HL-60 (cell line): ENCODE results near the gene FBXO9.

Experiments used
- DNase-seq, 2 experiments: peaks; one replicate each; pipeline ENCODE4 v3.0.0-alpha.2; 2010 to 2020; ENCODE audit warnings: low read depth in 1 of 2, low spot score in 1 of 2
- H3K27ac ChIP-seq: fragments of 250-450 bp; sonication (Bioruptor Pico); replicated peaks from 2 replicates; pipeline ENCODE4 v1.5.1; 2020; ENCODE audit warnings: mild to moderate bottlenecking, moderate library complexity
- H3K27me3 ChIP-seq: fragments of 250-450 bp; sonication (Bioruptor Pico); 2 replicates; pipeline ENCODE4 v1.5.1; 2021; ENCODE audit warnings: mild to moderate bottlenecking, moderate library complexity; ENCODE audit not compliant: insufficient read depth, poor library complexity, severe bottlenecking
- H3K4me3 ChIP-seq: replicated peaks from 2 replicates; pipeline ENCODE4 v1.5.1; 2011; ENCODE audit warnings: mild to moderate bottlenecking, control low read depth, low read length; ENCODE audit not compliant: insufficient read depth
- CTCF ChIP-seq: IDR thresholded peaks from one replicate; pipeline ENCODE4 v1.5.1; 2011; ENCODE audit warnings: low read length, control low read depth, inconsistent platforms; ENCODE audit not compliant: insufficient read depth
- GABPA ChIP-seq: IDR thresholded peaks from 2 replicates; pipeline ENCODE4 v1.6.1; 2012; ENCODE audit warnings: low read depth
- POLR2AphosphoS5 ChIP-seq: IDR thresholded peaks from 2 replicates; pipeline ENCODE4 v1.6.1; 2012; ENCODE audit warnings: low read depth
- REST ChIP-seq: IDR thresholded peaks from 2 replicates; pipeline ENCODE4 v1.6.1; 2012; ENCODE audit warnings: low read depth; ENCODE audit not compliant: insufficient replicate concordance
- SPI1 ChIP-seq: IDR thresholded peaks from 2 replicates; pipeline ENCODE4 v1.6.1; 2012; ENCODE audit warnings: low read depth, mild to moderate bottlenecking, borderline replicate concordance
- long read RNA-seq: library from polyadenylated mRNA; unstranded; transcript quantifications from one replicate; pipeline ENCODE4 v2.0.0, GENCODE V29; 2020

Gene FBXO9
- long read RNA-seq, transcript FBXO9-202 (13 exons, 3,418 nt), result major isoform, 16 of 78 reads
- long read RNA-seq, partial matches to known transcripts, result 40 of 78 reads
- long read RNA-seq, other reads (novel, unspliced or antisense), result 22 of 78 reads

GRCh38 chr6:53065266-53066076 is at the start of gene FBXO9:
TSS of gene FBXO9 (plus strand) at chr6:53065404. CDS start at chr6:53065790, 386 bp downstream.
- TF ChIP-seq SPI1 (no peak), POLR2AphosphoS5 (peak; percentile 47), GABPA (no peak), REST (peak; percentile 35), CTCF (no peak)
- H3K27me3 ChIP-seq, result no peaks in the 10 kb centered on the region
- peak; percentile 35 to 58 for DNase-seq
- peak within 1 kb of the TSS; percentile 92 for H3K27ac ChIP-seq
- H3K4me3 ChIP-seq, result peak within 1 kb of the TSS; percentile 86

GRCh38 chr6:53015486-53015885 is 49.7 kb upstream of the FBXO9 start:
- no peak for TF ChIP-seq GABPA
- no peak for TF ChIP-seq REST
- no peak for TF ChIP-seq CTCF
- TF ChIP-seq SPI1, result no peak
- TF ChIP-seq POLR2AphosphoS5, result no peak
- DNase-seq, result no peak
- Histone ChIP-seq H3K4me3 (no peak overlapping the region), H3K27me3 (no peaks in the 10 kb centered on the region), H3K27ac (no peak overlapping the region)

- no peaks in the 10 kb centered on the region for H3K27me3 ChIP-seq
- no peak overlapping the region for H3K27ac ChIP-seq
- TF ChIP-seq REST, result no peak
- TF ChIP-seq CTCF, result no peak
- TF ChIP-seq GABPA, result no peak
- TF ChIP-seq SPI1, result no peak
- TF ChIP-seq POLR2AphosphoS5, result no peak
- DNase-seq, result no peak
- no peak overlapping the region for H3K4me3 ChIP-seq
Observed at GRCh38 chr6:53018446-53018845, 46.8 kb upstream of the FBXO9 start.
